ENCODE measurements around the gene ACTL7B. TPM values are rescaled to one million over a fixed set of nuclear protein-coding genes. Genes with fewer than 3 reads are reported as not detected.

The ACTL7B gene
- total and polyA plus RNA-seq, 2 experiments from 2014 or later = not detected

- no peak overlapping the region for H3K4me3 ChIP-seq
- H3K79me2 ChIP-seq = no peaks in the 10 kb centered on the region
- H4K20me1 ChIP-seq (ENCODE audit: insufficient read depth, poor library complexity, severe bottlenecking) = no peaks in the 10 kb centered on the region
- no peak overlapping the region for H2AFZ ChIP-seq
- no peaks in the 10 kb centered on the region for H3K36me3 ChIP-seq (replicated peaks; ENCODE audit: insufficient read depth, low read depth)
- no peak for DNase-seq (ENCODE audit: low spot score)
- no peak overlapping the region for H3K27ac ChIP-seq
- H3K9me2 ChIP-seq (replicated peaks; ENCODE audit: insufficient read depth) = no peaks in the 10 kb centered on the region
- H3K27me3 ChIP-seq = no peaks in the 10 kb centered on the region
- no peaks in the 10 kb centered on the region for H3K9me3 ChIP-seq (ENCODE audit: low read depth)
- TF ChIP-seq EZH2phosphoT487 (IDR thresholded peaks at IDR 0.05; ENCODE audit: low read depth, severe bottlenecking, unreplicated experiment) (no peak), CTCF (IDR thresholded peaks at IDR 0.05; ENCODE audit: poor library complexity) (no peak), EZH2 (IDR thresholded peaks at IDR 0.05; ENCODE audit: borderline replicate concordance) (no peak)
- no peaks in the 10 kb centered on the region for H3K4me1 ChIP-seq (ENCODE audit: insufficient read depth)
- 79% methylated on average over 4 of the region's 4 CpGs for WGBS (ENCODE audit: low lambda C conversion rate, missing lambda C conversion rate)
- H3K4me2 ChIP-seq = no peak overlapping the region
Measured at GRCh38 chr9:108834959-108835665, 20.7 kb downstream of the ACTL7B start.

DNA sequence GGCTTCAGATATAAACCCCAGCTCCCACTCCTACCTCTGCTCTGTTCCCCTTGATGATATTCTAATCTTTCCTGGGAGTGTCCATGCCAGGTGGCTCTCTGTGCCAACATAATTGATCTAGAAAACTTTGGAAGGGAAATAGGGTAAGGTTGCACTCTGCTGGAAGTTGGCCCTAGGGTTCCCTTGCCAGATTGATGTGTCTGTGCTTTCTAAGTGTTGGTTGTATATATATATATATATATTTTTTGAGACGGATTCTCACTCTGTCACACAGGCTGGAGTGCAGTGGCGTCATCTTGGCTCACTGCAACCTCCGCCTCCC, 23.6 kb downstream of the ACTL7B start:
- Histone ChIP-seq H3K36me3 (replicated peaks; ENCODE audit: insufficient read depth, low read depth) (no peaks in the 10 kb centered on the region), H3K4me3 (no peak overlapping the region), H3K4me1 (ENCODE audit: insufficient read depth) (no peaks in the 10 kb centered on the region), H3K79me2 (no peaks in the 10 kb centered on the region), H4K20me1 (ENCODE audit: insufficient read depth, poor library complexity, severe bottlenecking) (no peaks in the 10 kb centered on the region), H3K27ac (no peak overlapping the region), H2AFZ (no peak overlapping the region), H3K27me3 (peaks cover 3% of the 10 kb centered on the region), H3K9me2 (replicated peaks; ENCODE audit: insufficient read depth) (no peaks in the 10 kb centered on the region), H3K9me3 (ENCODE audit: low read depth) (no peaks in the 10 kb centered on the region), H3K4me2 (no peak overlapping the region)
- TF ChIP-seq EZH2phosphoT487 (IDR thresholded peaks at IDR 0.05; ENCODE audit: low read depth, severe bottlenecking, unreplicated experiment) = no peak
- no peak for TF ChIP-seq EZH2 (IDR thresholded peaks at IDR 0.05; ENCODE audit: borderline replicate concordance)
- no peak for TF ChIP-seq CTCF (IDR thresholded peaks at IDR 0.05; ENCODE audit: poor library complexity)
- WGBS (ENCODE audit: low lambda C conversion rate, missing lambda C conversion rate) = 92% methylated on average over 3 of the region's 3 CpGs
- DNase-seq (ENCODE audit: low spot score) = no peak

GRCh38 chr9:108831496-108832178, 24.1 kb downstream of the ACTL7B start:
- Histone ChIP-seq H2AFZ (no peak overlapping the region), H3K36me3 (replicated peaks; ENCODE audit: insufficient read depth, low read depth) (no peaks in the 10 kb centered on the region)
- WGBS (ENCODE audit: low lambda C conversion rate, missing lambda C conversion rate) = 77% methylated on average over 1 of the region's 1 CpG

More at GRCh38 chr9:108831496-108832178, 24.1 kb downstream of the ACTL7B start:
- no peaks in the 10 kb centered on the region for H3K9me2 ChIP-seq (replicated peaks; ENCODE audit: insufficient read depth)
- peaks cover 3% of the 10 kb centered on the region for H3K27me3 ChIP-seq
- H4K20me1 ChIP-seq (ENCODE audit: insufficient read depth, poor library complexity, severe bottlenecking) = no peaks in the 10 kb centered on the region
- no peak overlapping the region for H3K4me3 ChIP-seq
- H3K4me1 ChIP-seq (ENCODE audit: insufficient read depth) = no peaks in the 10 kb centered on the region
- no peaks in the 10 kb centered on the region for H3K9me3 ChIP-seq (ENCODE audit: low read depth)
- DNase-seq (ENCODE audit: low spot score) = no peak
- no peak overlapping the region for H3K27ac ChIP-seq
- H3K79me2 ChIP-seq = no peaks in the 10 kb centered on the region
- H3K4me2 ChIP-seq = no peak overlapping the region
- TF ChIP-seq EZH2phosphoT487 (IDR thresholded peaks at IDR 0.05; ENCODE audit: low read depth, severe bottlenecking, unreplicated experiment) (no peak), CTCF (IDR thresholded peaks at IDR 0.05; ENCODE audit: poor library complexity) (no peak), EZH2 (IDR thresholded peaks at IDR 0.05; ENCODE audit: borderline replicate concordance) (no peak)

All from hepatocyte (in vitro differentiated cells).